ENCODE data around the gene PAX8.
A peak's percentile ranks its signal among the peaks of the same experiment; 100 is the strongest.

Gene PAX8

DNA sequence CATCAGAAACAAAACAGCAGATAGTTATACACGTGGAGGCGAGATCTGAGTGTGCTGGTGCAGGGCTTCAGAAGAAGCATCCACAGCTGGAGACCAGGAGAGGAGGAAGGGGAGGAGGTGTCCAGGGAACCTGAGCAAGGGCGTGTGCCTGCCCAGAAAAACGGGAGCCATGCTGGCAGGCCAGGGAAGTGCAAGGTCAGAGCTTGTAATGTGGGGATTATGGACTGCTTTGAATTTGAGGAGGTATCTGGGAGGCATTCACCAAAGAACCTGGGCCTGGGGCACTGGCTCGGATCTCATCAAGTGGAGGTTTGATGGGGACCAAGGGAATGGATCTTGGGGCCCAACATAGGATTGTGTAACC lies 92.3 kb downstream of the PAX8 start:
- no peak for DNase-seq (ENCODE audit: low read depth in 2 of 2, low spot score in 1 of 2)

DNA sequence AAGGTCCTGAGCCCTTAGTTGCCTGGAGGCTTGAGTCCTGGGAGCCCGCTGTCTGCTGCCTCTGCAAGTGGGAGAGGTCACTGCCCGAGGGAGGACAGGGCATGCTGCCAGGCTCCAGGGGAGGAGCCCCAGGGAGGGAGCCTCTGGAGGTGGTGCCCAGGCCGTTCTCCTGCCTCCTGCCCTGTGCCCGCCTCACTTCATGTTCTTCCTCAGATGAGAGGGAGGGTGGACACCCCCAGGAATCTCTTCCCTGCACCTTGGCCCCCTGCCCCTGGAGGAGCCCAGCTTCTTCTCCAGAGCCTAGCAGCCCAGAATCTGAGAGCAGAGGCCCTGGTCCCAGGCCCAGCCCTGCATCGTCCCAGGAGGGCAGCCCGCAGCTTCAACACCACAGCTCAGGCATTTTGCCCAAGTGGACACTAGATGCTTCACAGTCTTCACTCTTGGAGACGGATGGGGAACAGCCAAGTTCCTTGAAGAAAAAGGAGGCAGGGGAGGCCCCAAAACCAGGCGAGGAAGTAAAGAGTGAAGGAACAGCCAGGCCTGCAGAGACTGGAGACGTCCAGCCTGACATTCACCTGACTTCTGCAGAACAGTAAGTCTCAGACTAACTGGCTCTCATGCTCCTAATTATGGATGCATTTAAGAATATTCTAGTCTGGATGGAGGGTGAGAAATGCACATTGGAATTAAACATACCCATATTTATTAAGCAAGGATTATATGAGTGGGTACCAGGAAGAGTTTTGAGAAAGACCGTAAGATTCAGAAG lies 92.9 kb downstream of the PAX8 start:
- DNase-seq (ENCODE audit: low read depth in 2 of 2, low spot score in 1 of 2), result no peak

DNA sequence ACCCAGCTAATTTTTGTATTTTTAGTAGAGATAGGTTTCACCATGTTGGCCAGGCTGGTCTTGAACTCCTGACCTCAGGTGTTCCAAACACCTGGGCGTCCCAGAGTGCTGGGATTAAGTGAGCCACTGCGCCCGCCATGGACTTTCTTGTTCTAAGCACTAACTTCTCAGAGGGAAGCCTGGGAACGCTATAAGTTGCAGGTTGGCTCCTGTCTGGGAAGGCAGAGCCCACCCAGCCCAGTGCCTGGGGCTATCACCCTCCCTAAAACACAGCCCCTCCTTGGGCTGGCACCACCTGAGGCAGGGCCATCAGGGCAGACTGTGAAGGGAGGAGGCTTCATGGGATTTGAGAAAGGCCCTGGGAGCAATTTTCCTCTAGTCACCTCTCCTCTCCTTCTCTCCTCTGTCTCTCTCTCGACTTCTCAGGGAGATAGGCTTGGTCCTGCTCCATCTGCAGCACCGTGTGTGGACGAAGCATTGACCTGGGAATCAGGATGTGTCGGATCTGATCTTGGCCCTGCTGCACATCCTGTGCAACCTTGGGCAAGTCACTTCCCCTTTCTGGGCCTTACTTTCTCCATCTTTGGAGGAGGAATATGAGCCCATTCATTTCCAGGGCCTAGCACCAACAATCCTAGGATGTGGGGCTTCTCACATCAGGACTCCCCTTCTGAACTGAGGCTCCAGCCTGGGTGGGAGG lies 94.0 kb downstream of the PAX8 start:
- DNase-seq (ENCODE audit: low read depth in 2 of 2, low spot score in 1 of 2), result no peak

DNA sequence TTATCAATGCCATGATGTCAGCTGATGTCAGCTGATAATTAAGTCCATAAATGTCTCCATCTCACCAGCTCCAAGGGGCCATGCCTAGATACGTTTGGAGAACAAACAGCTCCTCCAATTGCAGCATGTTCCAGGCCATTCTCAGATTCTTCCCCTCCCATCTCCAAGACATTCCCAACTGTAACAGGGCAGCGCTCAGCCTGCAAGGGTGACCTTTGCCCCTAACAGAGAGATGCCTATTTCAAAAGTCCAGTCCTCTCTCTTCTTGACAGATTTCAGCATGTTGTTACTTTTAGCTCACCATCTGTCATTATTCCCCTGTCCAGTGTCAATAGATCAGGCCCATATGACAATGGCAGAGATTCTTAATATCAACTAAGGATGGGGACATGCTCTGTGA lies 95.0 kb downstream of the PAX8 start:
- no peak for DNase-seq (ENCODE audit: low read depth in 2 of 2, low spot score in 1 of 2)

DNA sequence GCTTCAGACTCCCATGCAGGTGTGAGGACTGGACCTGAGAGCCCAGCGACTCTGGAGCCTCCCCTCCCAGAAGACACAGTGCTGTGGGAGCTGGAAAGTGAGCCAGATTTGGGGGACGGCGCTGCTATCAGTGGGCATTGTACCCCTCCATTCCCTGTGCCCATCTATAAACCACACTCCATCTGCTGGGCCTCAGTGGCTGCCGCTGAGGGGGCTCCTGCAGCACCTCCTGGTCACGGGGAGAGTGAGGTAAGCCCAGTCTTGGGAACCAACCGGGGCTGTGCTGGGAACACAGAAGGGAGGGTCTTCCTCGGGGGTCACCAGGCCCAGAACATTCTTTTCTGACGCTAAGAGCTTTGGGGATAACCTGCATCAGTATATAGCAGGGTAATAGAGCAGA lies 95.5 kb downstream of the PAX8 start:
- no peak for DNase-seq (ENCODE audit: low read depth in 2 of 2, low spot score in 1 of 2)

DNA sequence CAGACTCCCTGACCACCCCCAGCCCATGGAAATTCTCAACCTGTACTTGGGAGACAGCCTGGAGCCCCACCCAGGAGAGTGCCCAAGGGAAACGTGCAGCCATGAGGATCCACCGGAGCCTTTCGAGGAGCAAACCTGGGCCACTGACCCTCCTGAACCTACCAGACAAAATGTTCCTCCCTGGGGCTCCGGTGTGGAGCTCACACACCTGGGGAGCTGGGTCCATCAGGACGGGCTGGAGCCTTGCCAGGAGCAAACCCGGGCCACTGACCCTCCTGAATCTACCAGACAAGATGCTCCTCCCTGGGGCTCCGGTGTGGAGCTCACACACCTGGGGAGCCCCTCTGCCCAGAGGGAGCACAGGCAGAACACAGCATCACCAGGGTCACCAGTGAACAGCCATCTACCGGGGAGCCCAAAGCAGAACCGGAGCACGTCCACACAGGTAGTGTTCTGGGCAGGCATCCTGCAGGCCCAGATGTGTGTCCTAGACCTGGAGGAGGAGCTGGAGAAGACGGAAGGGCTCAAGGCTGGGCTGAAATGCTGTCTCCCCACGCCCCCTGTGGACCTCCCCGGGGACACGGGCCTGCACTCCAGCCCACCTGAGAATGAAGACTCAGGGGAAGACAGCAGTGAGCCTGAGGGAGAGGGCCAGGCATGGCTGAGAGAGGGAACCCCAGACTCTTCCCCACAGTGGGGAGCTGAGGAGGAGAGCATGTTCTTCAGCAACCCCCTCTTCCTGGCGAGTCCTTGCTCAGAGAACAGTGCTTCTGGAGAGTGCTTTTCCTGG lies 96.1 kb downstream of the PAX8 start:
- DNase-seq (ENCODE audit: low read depth in 2 of 2, low spot score in 1 of 2), result no peak

DNA sequence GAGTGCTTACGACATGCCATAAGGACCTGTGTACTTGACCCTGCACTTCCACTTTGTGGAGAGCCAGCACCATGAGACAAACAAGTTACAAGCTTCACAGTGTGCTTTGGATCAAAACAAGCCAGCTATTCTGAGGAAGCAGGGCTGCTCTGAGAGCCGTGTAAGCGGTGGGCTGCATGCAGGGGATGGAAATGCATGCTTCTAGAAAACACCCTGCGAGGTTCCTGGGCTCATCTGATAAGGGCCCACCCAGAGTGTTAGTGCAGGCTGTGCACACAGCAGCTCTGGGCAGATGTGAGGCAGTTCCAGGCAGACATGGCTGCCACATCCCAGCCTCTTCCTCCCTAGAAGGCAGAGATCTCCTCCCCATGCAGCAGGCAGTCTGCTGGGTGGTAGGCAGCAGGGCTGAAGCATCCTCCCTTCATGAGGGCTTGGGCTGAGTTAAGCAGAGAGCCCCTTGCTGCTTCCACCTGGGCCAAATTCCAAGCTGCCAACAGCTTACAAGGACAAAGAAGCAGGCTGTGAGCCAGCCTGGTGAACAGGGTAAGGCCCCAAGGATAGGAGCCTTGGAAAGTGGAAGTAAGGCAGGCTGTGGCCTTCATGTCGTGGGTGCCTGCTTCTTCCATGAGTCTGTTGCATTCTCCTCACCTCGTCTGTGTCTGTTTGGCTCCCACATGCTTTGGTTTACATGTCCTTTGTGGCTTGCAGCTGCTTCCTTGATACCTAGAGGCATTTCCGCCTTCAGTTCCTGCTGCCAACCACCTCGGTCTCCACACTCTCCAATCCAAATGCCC lies 97.3 kb downstream of the PAX8 start:
- DNase-seq (ENCODE audit: low read depth in 2 of 2, low spot score in 1 of 2), result no peak

DNA sequence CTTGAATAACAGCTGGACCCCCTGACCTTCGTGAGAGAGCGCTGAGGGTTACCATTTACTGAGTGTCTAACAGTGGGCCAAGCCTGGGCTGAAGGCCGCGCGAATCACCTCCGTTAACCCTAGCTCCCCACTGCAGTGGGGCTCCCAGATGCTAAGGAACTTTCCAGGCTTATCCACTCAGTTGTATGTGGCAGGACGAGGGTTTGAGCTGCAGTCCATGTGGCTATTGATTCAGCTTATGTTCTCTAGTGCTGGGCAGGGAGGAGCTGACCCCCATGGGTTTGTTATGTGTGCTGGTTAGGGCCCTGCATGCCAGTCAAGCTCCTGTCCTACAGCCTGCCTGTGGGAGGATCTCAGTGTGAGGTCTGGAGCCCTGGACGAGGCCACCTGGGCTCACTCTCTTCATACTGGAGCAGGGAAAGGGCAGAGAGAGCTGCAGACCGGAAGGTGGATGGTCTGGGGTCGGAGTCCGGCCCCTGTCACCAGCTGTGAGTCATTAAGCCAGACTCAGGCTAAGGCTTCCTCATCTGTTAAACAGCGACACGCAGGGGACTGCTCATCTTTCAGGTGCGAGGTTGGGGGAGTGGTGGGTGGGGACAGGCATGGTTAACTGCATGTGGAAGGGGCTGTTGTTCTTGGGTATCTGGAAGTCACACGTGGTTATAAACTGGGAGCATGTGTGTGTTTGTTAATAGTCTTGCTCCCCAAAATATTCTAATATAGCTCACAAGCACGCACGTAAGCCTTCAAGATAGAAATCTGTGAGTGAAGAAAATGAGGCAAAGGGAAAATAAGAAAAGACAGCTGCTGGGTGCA lies 98.4 kb downstream of the PAX8 start:
- no peak for DNase-seq (ENCODE audit: low read depth in 2 of 2, low spot score in 1 of 2)

DNA sequence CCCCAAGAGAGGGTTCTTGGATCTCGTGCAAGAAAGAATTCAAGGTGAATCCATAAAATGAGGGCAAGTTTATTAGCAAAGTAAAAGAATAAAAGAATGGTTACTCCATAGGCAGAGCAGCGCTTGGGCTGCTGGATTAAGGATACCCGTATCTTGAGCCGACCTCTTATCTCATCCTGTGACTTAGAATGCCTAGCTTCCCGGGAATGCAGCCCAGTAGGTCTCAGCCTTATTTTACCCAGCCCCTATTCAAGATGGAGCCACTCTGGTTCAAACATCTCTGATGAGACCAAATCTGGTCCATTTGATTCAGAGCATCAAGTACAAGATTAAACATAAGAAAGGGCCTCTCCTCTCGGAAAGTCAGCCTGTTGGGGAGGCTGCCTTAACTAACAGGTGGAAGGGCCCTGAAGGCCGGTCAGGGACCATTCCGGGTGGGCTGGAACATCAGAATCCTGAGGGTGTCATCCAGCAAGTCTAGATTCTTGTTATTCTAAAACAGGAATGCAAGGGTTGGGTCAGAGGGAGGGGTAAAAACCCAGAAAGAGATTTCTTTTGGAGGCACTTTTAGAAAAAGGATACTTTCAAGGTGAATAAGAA lies 99.2 kb downstream of the PAX8 start:
- no peak for DNase-seq (ENCODE audit: low read depth in 2 of 2, low spot score in 1 of 2)

DNA sequence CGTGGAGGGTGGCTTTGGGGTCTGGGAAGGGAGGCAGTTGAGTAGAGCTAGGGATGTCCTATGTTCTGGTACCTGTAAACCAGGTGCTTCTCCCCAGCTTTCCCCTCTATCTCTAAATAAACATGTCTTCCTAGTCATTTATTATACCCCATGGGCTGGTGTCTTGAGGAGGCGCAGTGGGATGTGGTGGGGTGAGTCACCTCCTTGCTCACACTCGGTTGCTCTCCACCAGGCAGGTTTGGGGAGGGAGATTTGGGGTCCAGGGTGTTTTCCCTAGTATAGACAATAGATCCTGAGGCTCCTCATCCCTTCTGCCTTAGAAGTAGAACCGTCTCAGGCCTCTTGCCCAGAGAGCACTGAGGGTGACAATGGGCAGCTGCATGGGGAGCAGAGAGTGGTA lies 99.8 kb downstream of the PAX8 start:
- no peak for DNase-seq (ENCODE audit: low read depth in 2 of 2, low spot score in 1 of 2)

DNA sequence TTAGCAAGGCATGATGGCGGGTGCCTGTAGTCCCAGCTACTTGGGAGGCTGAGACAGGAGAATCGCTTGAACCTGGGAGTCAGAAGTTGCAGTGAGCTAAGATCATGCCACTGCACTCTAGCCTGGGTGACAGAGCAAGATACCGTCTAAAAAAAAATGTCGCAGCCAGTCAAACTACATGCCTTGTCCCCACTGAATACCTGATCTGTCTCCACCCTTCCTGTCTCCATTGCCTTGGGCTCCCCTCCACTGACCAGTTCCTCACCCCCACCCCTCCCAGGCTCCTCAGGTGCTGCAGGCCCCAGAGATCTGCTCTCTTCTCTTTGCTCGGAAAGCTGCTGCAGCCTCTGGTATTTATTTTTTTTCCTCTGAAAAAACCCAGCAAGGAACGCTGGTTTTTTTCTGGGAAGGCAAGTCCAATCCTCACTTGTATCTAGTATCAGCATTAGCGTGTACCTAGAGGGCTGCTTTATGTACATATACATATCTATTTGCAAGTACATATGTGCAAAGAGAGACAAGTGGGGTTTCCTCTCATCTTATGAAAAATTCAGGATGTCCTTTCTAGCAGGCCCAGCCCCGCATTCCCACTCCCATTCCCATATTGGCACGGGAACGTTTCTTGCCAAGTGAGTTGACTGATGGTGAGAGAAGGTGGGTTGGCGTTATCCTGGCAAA lies 100.5 kb downstream of the PAX8 start:
- DNase-seq (ENCODE audit: low read depth in 2 of 2, low spot score in 1 of 2), result no peak

DNA sequence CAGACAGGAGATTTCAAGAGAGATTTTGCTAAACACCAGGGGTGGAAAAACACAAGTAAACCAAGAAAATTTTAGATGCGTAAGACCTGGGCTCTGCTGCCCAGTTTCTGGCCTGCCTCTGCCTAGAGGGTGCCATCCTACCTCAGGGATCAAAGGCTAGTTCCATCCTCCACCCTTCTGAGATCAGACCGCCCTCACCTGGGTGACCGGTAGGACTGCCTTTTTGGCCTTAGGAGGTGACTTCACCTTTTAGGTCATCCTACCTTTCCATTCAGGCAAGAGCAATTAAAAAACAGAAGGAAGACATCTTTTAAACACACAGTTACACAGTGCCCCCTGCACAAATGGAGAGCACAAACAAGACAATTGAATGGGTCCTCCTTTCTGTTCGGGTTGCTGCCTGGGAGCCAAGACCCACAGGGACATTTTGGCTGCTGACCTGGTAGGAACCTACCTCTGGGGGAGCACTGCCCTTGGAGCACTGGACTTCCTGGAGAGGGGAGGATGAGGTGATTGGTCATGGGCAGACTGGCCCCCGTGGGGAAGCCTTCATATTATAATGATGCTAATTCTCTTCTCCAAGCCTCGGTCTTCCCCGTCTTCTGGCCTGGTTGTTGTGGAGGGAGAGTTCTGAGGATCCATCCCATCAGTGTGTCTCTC lies 101.9 kb downstream of the PAX8 start:
- no peak for DNase-seq (ENCODE audit: low read depth in 2 of 2, low spot score in 1 of 2)

DNA sequence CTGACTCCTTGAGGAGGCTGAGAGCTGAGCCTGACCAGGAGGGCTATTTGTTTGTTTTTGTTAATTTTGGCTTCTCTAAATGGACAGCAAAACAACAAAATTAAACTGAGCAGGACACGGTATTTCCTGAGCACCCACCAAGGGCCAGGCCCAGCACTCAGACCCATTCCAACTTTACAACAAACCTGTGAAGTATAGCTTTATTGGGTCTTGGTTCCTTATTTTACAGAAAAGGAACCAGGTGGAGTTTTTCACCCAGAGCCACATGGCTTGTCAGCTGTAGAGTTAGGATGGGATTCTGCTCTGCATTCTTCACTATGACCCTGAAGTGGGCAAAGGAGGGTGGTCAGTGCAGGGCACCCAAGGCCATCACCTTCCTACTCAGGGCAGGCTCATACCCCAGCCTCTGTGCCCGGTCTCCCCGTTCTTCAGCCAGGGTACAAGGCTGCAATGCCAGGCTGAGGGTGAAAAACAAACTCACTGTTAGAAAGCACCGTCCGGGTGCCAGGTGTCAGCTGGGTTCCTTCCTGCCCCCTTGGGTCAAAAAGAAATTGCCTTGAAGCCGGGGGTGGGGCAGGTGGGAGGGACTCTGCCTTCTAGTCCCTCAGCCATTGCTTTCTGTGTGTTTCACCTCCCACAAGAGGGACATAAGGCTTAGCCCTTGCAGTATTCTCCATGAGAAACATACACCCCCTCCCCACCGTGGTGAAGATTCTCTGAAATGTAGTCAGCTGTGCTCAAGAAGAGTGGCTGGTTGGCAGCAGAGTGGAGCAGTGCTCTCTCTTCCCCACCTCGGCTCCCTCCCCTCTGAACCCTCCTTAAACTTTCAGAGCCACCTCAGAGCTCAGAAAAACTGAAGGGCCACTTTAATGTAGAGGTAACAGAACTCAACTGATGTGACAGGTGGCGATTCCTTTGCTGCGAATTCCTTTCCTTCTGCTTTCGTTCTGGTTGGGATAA lies 102.7 kb downstream of the PAX8 start:
- DNase-seq (ENCODE audit: low read depth in 2 of 2, low spot score in 1 of 2), result no peak

DNA sequence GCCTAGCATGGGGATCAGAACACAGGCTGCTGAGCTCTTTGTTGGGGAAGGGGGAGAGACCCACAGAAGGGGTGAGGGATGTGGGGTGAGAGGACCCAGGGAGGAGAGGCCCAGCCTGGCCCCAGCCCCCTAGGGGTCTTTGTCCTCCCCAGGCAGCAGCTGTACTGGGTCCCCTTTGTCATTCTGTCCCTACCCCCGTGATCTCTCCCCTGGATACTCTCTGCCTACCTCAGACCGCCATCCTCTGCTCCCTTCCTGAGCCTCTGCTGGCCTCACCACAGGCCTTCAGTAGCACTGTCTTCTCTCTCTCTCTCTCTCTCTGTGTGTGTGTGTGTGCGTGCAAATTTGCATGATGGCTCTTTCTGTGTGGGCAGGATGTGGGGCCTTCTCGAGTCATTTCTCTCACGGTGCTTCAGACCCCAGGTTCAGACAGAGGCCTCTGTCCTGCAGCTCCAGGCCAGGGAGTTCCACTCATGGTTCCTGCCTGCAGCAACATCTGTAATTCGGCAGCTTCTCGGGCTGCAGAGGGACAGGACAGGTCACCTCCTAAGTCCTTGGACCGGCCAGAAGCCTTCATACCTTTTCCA lies 103.6 kb downstream of the PAX8 start:
- no peak for DNase-seq (ENCODE audit: low read depth in 2 of 2, low spot score in 1 of 2)

DNA sequence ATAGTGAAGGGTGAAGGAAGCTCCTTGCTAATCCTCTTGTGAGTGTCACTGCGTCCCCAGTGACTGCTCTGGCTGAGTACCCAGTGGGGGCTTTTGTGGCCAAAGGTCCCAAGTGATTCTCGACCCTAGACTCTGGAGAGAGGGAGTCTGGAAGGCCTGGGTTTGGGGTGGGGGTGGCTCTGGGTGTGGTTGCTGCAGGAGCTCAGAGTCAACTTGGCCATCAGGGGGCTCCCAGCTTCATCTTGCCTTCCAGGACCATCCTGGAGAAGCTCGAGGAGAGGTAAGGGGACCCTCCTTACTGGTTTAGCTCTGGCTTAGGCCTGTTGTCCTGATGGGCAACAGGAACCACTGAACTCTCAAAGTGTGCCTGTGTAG lies 104.4 kb downstream of the PAX8 start:
- DNase-seq (ENCODE audit: low read depth in 2 of 2, low spot score in 1 of 2), result no peak

DNA sequence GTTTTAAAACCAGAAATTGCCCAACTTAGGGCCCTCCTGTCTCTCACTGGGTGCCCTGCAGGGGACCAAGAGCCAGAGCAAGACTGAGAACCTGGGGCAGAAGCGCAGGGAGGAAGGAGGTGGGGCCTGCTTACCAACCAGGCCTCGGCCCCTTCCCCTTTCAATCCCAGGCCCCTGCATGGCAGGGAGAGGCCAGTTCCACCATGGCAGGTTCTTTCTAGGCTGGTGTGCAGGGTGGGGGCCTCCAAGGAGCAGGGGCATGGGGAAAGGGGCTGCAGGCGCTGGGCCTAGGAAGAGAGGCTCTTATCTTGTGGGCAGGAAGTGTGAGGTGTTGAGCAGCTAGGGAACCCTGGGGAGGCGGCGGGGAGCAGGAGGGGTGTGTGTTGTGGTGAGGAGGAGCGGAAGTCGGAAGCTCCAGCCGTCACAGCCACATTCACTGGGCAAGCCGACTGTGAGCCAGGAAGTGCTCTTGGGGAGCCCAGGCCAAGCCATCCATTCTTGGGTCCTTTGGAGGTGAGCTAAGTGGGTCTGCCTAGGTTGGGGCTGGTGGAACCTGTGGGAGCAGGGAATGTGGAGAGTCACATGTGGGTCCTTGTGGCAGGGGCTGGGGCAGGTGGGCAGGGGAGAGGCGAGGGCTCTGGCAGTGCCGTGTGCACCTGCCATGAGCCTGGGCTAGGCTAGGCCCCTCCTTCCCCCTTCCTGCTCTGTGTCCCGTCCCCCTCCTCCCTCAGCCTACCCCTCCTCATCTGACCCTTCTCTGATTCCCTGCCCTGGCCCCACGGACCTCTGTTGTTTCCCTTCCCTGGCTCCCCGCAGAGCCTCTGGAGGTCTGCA lies 105.0 kb downstream of the PAX8 start, which contains the start of gene PSD4:
PSD4 (plus strand) TSS at position 430 of the 834 bp plus-strand sequence. CDS start 8,486 bp downstream, outside the sequence.
- peak; percentile 53 to 75 for DNase-seq (ENCODE audit: low read depth in 2 of 2, low spot score in 1 of 2)

Data from stimulated activated CD8-positive, alpha-beta memory T cell treated with anti-CD3 and anti-CD28 coated beads, Interleukin-4, amount 100 ng/mL, for 1 hour (primary cell).